ENCODE data around the gene TRIM66.

DNA sequence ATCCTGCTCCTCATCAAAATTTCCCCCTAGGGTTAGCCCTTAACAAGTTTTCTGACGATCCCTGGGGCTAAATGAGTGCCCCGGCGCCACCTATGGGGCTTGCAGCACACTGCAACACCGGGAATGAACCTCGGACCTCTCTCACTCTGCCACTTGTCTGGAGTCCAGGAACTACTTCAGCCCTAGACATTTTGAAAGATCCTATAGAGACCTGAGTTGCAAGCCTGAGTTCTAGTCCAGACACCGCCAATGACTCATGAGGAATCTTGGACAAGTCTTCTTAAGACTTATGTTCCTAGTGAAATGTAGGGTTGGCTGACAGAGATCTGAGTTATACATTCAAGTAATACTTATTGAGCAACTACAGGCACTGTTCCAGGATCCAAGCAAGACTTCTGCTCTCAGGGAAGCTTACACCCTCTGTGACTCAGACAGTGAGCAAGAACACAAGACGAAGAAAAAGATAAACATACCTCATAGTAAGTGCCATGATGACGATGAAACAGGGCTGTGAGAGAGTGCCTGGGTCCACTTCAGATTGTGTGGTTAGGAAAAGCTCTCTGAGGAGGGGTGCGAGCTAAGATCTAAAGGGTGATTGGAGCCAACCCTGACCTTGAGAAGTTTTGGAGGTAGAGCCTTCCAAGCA is 78.3 kb downstream of the TRIM66 start:
- TF ChIP-seq POLR2AphosphoS5 (IDR thresholded peaks at IDR 0.05) (peak; percentile 73 to 81), POLR2A (IDR thresholded peaks at IDR 0.05; ENCODE audit: low read depth) (no peak)
- TF ChIP-seq, protein P1, sequence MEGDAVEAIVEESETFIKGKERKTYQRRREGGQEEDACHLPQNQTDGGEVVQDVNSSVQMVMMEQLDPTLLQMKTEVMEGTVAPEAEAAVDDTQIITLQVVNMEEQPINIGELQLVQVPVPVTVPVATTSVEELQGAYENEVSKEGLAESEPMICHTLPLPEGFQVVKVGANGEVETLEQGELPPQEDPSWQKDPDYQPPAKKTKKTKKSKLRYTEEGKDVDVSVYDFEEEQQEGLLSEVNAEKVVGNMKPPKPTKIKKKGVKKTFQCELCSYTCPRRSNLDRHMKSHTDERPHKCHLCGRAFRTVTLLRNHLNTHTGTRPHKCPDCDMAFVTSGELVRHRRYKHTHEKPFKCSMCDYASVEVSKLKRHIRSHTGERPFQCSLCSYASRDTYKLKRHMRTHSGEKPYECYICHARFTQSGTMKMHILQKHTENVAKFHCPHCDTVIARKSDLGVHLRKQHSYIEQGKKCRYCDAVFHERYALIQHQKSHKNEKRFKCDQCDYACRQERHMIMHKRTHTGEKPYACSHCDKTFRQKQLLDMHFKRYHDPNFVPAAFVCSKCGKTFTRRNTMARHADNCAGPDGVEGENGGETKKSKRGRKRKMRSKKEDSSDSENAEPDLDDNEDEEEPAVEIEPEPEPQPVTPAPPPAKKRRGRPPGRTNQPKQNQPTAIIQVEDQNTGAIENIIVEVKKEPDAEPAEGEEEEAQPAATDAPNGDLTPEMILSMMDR (IDR thresholded peaks at IDR 0.05) = peak; percentile 36 to 65 (median 46)
